Endothelial cell of umbilical vein (primary cell): Measurements from ENCODE around the gene EIF5AL1. TPM values are rescaled to one million over a fixed set of nuclear protein-coding genes. Genes with fewer than 3 reads are reported as not detected.
"Not testable (repeated sequence)": the region's sequence is repeated elsewhere in the genome, so short reads cannot be mapped to it uniquely, and the experiment has no call there.

Source experiments
- BruUV-seq: library from RNA; stranded (reverse); fragments of 400-500 nt; replicated peaks from 2 replicates; lab custom pipeline; 2021; lab: Mats Ljungman, UMichigan
- CTCF ChIA-PET: fragments of 300-600, 350-600 bp; sonication (Branson Sonifier 250); formaldehyde crosslinking; loops from one replicate; lab custom pipeline; 2021; ENCODE audit warnings: antibody characterized with exemption, inconsistent platforms; lab: Charles Lee
- POLR2A ChIA-PET: fragments of 300-600, 350-600 bp; sonication (Branson Sonifier 250); formaldehyde crosslinking; loops from one replicate; lab custom pipeline; 2021; ENCODE audit warnings: antibody characterized with exemption, inconsistent platforms; lab: Charles Lee
- DNase-seq: peaks from one replicate; pipeline ENCODE4 v3.0.0-alpha.2; 2011; ENCODE audit warnings: low read depth, low spot score
- FAIRE-seq: peaks from 2 replicates; lab custom pipeline; 2011; peaks lifted over from hg19 to GRCh38; lab: Jason Lieb, UNC
- H2AFZ ChIP-seq: 2 replicates; pipeline ENCODE4 v1.6.0; 2012; ENCODE audit warnings: low read depth, low read length, control low read depth, inconsistent platforms
- H3K27ac ChIP-seq: 2 replicates; pipeline ENCODE4 v1.5.1; 2011; ENCODE audit warnings: low read depth, mild to moderate bottlenecking, control low read depth, low read length, moderate library complexity; ENCODE audit not compliant: insufficient read depth
- H3K27me3 ChIP-seq, 2 experiments: 2 replicates each; pipeline versions ENCODE4 v1.6.0 to v1.6.1; 2011; ENCODE audit warnings: low read length in 2 of 2, mixed read lengths in 1 of 2; ENCODE audit not compliant: control insufficient read depth in 2 of 2, insufficient read depth in 2 of 2
- H3K36me3 ChIP-seq, 2 experiments: 2 replicates in 1 of 2; 3 replicates in 1 of 2; pipeline ENCODE4 v1.5.1; 2011; ENCODE audit warnings: low read length in 2 of 2, mild to moderate bottlenecking in 1 of 2, moderate library complexity in 1 of 2; ENCODE audit not compliant: control insufficient read depth in 2 of 2, insufficient read depth in 2 of 2; ENCODE audit errors: extremely low read depth in 1 of 2
- H3K4me1 ChIP-seq: 3 replicates; pipeline ENCODE4 v1.5.1; 2011; ENCODE audit warnings: mild to moderate bottlenecking, low read length; ENCODE audit not compliant: control insufficient read depth, insufficient read depth; ENCODE audit errors: extremely low read depth
- H3K4me2 ChIP-seq: 2 replicates; pipeline ENCODE4 v1.6.1; 2011; ENCODE audit warnings: low read length, control low read depth, mixed read lengths; ENCODE audit not compliant: insufficient read depth
- H3K4me3 ChIP-seq, 3 experiments: fragments of 200-600 bp in 1 of 3; sonication (generic), shearing (Covaris generic) in 1 of 3; replicated peaks in 1 of 3; 2 replicates each; pipeline ENCODE4 v1.5.1; 2011 to 2016; ENCODE audit warnings: control low read depth in 3 of 3, low read length in 3 of 3, mild to moderate bottlenecking in 2 of 3, inconsistent platforms in 1 of 3, low read depth in 1 of 3, moderate library complexity in 1 of 3; ENCODE audit not compliant: insufficient read depth in 1 of 3
- H3K79me2 ChIP-seq: 2 replicates; pipeline ENCODE4 v1.6.0; 2012; ENCODE audit warnings: low read length, inconsistent platforms; ENCODE audit not compliant: control insufficient read depth, insufficient read depth
- H3K9ac ChIP-seq: replicated peaks from 2 replicates; pipeline ENCODE3; 2011; ENCODE audit warnings: low read length, control low read depth; ENCODE audit not compliant: insufficient read depth; ENCODE audit errors: extremely low read depth
- H3K9me1 ChIP-seq: replicated peaks from 3 replicates; pipeline ENCODE4 v1.6.0; 2011; ENCODE audit warnings: mild to moderate bottlenecking, low read length; ENCODE audit not compliant: control insufficient read depth, insufficient read depth; ENCODE audit errors: extremely low read depth
- H3K9me3 ChIP-seq: replicated peaks from 2 replicates; pipeline ENCODE4 v1.5.1; 2012; ENCODE audit warnings: low read length, inconsistent platforms; ENCODE audit not compliant: control insufficient read depth, insufficient read depth
- H4K20me1 ChIP-seq: replicated peaks from 2 replicates; pipeline ENCODE3; 2011; ENCODE audit warnings: mild to moderate bottlenecking, low read length; ENCODE audit not compliant: control insufficient read depth, insufficient read depth; ENCODE audit errors: extremely low read depth
- FOS ChIP-seq: IDR thresholded peaks from 2 replicates; pipeline ENCODE4 v1.6.1; 2011; ENCODE audit warnings: mild to moderate bottlenecking, low read length, moderate library complexity, borderline replicate concordance; ENCODE audit not compliant: insufficient read depth
- JUN ChIP-seq: IDR thresholded peaks from 2 replicates; pipeline ENCODE4 v1.6.1; 2011; ENCODE audit warnings: borderline replicate concordance, low read depth; ENCODE audit not compliant: insufficient read length, insufficient read depth
- POLR2A ChIP-seq: IDR thresholded peaks from 2 replicates; pipeline ENCODE4 v1.6.1; 2012; ENCODE audit warnings: low read depth, mild to moderate bottlenecking, control low read depth, low read length
- dilution Hi-C: fragments of 300-500 bp; cut with MboI; formaldehyde crosslinking; loops from one replicate; pipeline ENCODE4 v1.15.0; 2019; ENCODE audit warnings: low sequenced_read_pairs; ENCODE audit not compliant: extremely low pct_ligation_motif_present
- intact Hi-C: fragments of 100-400 bp; cut with micrococcal nuclease; formaldehyde crosslinking; loops from one replicate; pipeline ENCODE4 v1.10.0; 2022
- polyA plus RNA-seq, 4 experiments: library from polyadenylated mRNA; depleted of rRNA in 3 of 4; stranded (reverse) in 3 of 4; unstranded in 1 of 4; fragments of >200 nt; gene quantifications; 2 replicates each; pipeline versions ENCODE4 v1.2.1 to v1.2.3, GENCODE V29; 2011 to 2012; ENCODE audit warnings: missing spikeins in 1 of 4
- total RNA-seq: library from RNA; stranded (reverse); gene quantifications from 2 replicates; pipeline ENCODE4 v1.2.3, GENCODE V29; 2021
- TF ChIP-seq, protein P1 (sequence below): IDR thresholded peaks from 2 replicates; pipeline ENCODE4 v1.6.1; 2011; ENCODE audit not compliant: insufficient read depth, insufficient read length

Gene EIF5AL1
- total and polyA plus RNA-seq, 2 donors (not counting 3 experiments of a cell fraction or from before 2014, with no cell fraction given): 0.29 to 1.0 TPM

DNA sequence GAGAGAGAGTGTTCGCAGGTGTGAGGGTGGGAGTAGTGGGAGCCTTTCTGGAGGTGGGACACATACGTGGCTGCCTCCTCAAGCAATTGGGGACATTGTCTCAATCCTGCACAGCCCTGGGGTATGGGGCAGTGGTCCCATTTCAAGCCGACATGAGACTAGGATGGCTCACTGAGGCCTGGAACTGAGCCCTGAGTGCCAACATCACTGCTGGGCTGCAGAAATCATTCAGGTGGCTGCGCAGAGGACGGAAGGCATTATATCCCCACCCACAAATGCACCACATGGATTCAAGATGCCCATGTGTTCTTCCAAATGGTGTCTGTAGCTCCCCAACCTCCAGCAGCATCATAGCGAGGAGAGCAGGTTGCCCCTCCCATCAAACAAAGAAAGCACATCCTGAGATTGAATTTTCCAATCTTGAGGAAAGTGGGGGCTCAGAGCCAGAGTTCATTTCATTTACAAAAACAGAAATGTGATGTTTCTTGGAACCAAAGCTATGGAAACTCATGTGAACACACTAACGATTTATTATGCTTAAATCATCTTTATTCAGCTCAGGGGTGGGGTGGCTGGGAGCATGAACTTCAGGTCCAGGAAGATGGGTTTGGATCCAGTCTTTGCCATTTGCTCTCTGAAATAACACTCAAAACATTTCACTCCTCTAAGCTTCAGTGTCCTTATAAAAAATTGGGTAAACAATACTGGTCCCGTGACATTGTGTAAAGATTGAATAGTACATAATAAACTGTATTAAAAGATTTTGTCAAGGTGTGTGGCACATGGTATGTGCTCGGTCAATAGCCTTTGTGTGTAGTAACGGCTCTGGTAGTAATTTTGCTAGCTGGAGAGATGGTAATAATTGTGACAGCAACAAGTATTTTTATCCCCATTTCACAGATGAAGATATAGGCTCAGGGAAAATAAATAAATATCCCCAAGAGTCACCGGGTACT, 43.3 kb downstream of the EIF5AL1 start:
- dilution Hi-C loops (no loop called here), intact Hi-C loops (no loop called here)
- H3K27me3 ChIP-seq: peaks cover 0 to 4% of the 10 kb centered on the region in 2 experiments
- H3K4me3 ChIP-seq: no peak overlapping the region
- FAIRE-seq: no peak
- ChIA-PET POLR2A (no interaction called here), CTCF (interaction anchor here (0.9 kb wide), 1 partner anchor 491 kb away, joined by 4 read pairs; no protein-coding TSS in a partner anchor)
- no TSS peak for BruUV-seq
- H3K9me1 ChIP-seq: no peaks in the 10 kb centered on the region
- no peaks in the 10 kb centered on the region for H3K4me1 ChIP-seq
- H3K9ac ChIP-seq: no peak overlapping the region
- no peaks in the 10 kb centered on the region for H3K36me3 ChIP-seq
- H3K79me2 ChIP-seq: no peaks in the 10 kb centered on the region
- H3K9me3 ChIP-seq: no peaks in the 10 kb centered on the region
- no peak overlapping the region for H2AFZ ChIP-seq
- H3K27ac ChIP-seq: no peak overlapping the region
- H4K20me1 ChIP-seq: no peaks in the 10 kb centered on the region
- TF ChIP-seq JUN: no peak
- TF ChIP-seq, protein P1, sequence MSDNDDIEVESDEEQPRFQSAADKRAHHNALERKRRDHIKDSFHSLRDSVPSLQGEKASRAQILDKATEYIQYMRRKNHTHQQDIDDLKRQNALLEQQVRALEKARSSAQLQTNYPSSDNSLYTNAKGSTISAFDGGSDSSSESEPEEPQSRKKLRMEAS: no peak
- no peak for TF ChIP-seq POLR2A
- no peak for TF ChIP-seq FOS
- DNase-seq: no peak
- no peak overlapping the region for H3K4me2 ChIP-seq

DNA sequence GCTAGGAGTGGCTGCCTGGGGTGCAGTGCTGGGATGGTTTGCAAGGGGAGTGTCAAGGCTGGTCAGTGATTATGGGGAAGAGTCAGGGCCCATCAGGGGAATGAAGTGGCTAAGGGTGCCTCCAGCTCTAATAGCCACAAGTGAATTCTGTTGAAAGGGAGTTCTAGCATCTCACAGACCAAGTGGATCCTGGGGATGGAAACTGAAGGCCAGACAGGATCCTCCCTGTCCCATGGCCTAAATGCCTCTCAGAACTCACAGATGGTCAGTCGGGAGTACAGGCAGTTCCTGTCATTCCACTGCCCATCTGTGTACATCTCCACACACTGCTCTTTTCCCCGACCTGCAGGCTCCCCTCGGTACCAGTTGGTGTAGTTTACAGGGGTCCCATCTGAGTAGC, 44.6 kb downstream of the EIF5AL1 start:
- H3K27ac ChIP-seq, CTCF ChIA-PET, H4K20me1 ChIP-seq, POLR2A ChIA-PET, H3K9me3 ChIP-seq, DNase-seq, H3K4me3 ChIP-seq, H2AFZ ChIP-seq, H3K4me2 ChIP-seq, H3K9me1 ChIP-seq, dilution Hi-C loops, BruUV-seq, H3K27me3 ChIP-seq, H3K79me2 ChIP-seq, H3K4me1 ChIP-seq, H3K9ac ChIP-seq, FAIRE-seq, intact Hi-C loops, H3K36me3 ChIP-seq: not testable (repeated sequence)
